Liver (tissue), 9 donors: ENCODE data around the gene BRI3BP. TPM values are rescaled to one million over a fixed set of nuclear protein-coding genes. Genes with fewer than 3 reads are reported as not detected.
"Not testable (repeated sequence)": the region's sequence is repeated elsewhere in the genome, so short reads cannot be mapped to it uniquely, and the experiment has no call there.

Experiments
- DNase-seq: peaks from one replicate; pipeline ENCODE4 v3.0.0-alpha.2; 2017; ENCODE audit warnings: low spot score
- H3K27ac ChIP-seq, 2 donors: one replicate each; pipeline ENCODE4 v1.7.0; 2013; ENCODE audit warnings: inconsistent platforms in 2 of 2, low read length in 2 of 2, control low read depth in 1 of 2, low read depth in 1 of 2, mild to moderate bottlenecking in 1 of 2
- H3K27me3 ChIP-seq, 4 donors: one replicate each; pipeline versions ENCODE4 v1.6.1 to v1.7.0; 2013; ENCODE audit warnings: low read length in 3 of 4, inconsistent platforms in 1 of 4, mild to moderate bottlenecking in 1 of 4, moderate library complexity in 1 of 4; ENCODE audit not compliant: control insufficient read depth in 4 of 4, insufficient read depth in 4 of 4
- H3K36me3 ChIP-seq, 4 donors: one replicate each; pipeline versions ENCODE4 v1.6.1 to v1.7.0; 2013; ENCODE audit warnings: low read length in 3 of 4, mild to moderate bottlenecking in 3 of 4, low read depth in 1 of 4, moderate library complexity in 1 of 4; ENCODE audit not compliant: control insufficient read depth in 4 of 4, insufficient read depth in 3 of 4
- H3K4me1 ChIP-seq, 4 donors: one replicate each; pipeline versions ENCODE4 v1.6.1 to v1.7.0; 2013; ENCODE audit warnings: low read length in 3 of 4, mild to moderate bottlenecking in 3 of 4, moderate library complexity in 1 of 4; ENCODE audit not compliant: control insufficient read depth in 4 of 4, insufficient read depth in 4 of 4
- H3K4me3 ChIP-seq, 3 donors: one replicate each; pipeline versions ENCODE4 v1.6.1 to v1.7.0; 2013; ENCODE audit warnings: low read length in 3 of 3, control low read depth in 1 of 3, low read depth in 1 of 3, mild to moderate bottlenecking in 1 of 3
- H3K9ac ChIP-seq, 2 donors: one replicate each; pipeline ENCODE4 v1.7.0; 2013; ENCODE audit warnings: low read length in 2 of 2, mild to moderate bottlenecking in 2 of 2, moderate library complexity in 2 of 2, control low read depth in 1 of 2, low read depth in 1 of 2
- H3K9me3 ChIP-seq, 4 donors: one replicate each; pipeline versions ENCODE4 v1.6.1 to v1.7.0; 2013; ENCODE audit warnings: low read length in 3 of 4; ENCODE audit not compliant: control insufficient read depth in 4 of 4
- EGR1 ChIP-seq, 2 donors: IDR thresholded peaks; 2 replicates each; pipeline ENCODE4 v1.6.1; 2016 to 2018; ENCODE audit warnings: antibody characterized with exemption in 2 of 2, low read depth in 2 of 2
- FOXA1 ChIP-seq: IDR thresholded peaks from 2 replicates; pipeline ENCODE4 v1.6.1; 2016; ENCODE audit warnings: antibody characterized with exemption
- FOXA2 ChIP-seq: IDR thresholded peaks from 2 replicates; pipeline ENCODE4 v1.6.1; 2016; ENCODE audit warnings: antibody characterized with exemption
- GABPA ChIP-seq, 2 donors: IDR thresholded peaks in 1 of 2; conservative IDR thresholded peaks in 1 of 2; 2 replicates each; pipeline ENCODE4 v1.6.1; 2016; ENCODE audit warnings: antibody characterized with exemption in 2 of 2, mild to moderate bottlenecking in 1 of 2, moderate library complexity in 1 of 2
- JUND ChIP-seq, 2 donors: IDR thresholded peaks; 2 replicates each; pipeline ENCODE4 v1.6.1; 2016; ENCODE audit warnings: antibody characterized with exemption in 2 of 2
- MAX ChIP-seq: IDR thresholded peaks from 2 replicates; pipeline ENCODE4 v1.6.1; 2016; ENCODE audit warnings: antibody characterized with exemption
- NR2F2 ChIP-seq: IDR thresholded peaks from 2 replicates; pipeline ENCODE4 v1.6.1; 2016; ENCODE audit warnings: antibody characterized with exemption
- SP1 ChIP-seq: IDR thresholded peaks from 2 replicates; pipeline ENCODE4 v1.6.1; 2018; ENCODE audit warnings: antibody characterized with exemption, mild to moderate bottlenecking
- YY1 ChIP-seq: IDR thresholded peaks from 2 replicates; pipeline ENCODE4 v1.6.1; 2016; ENCODE audit warnings: antibody characterized with exemption, mild to moderate bottlenecking
- WGBS: extraction: QIAGEN DNeasy Blood & Tissue Kit; methylation state at CpG from one replicate; pipeline ENCODE4 v1.1.7; 2013; 5-methylcytosine and 5-hydroxymethylcytosine counted together
- polyA plus RNA-seq, 2 donors: library from polyadenylated mRNA; stranded (reverse) in 1 of 2; unstranded in 1 of 2; fragments of 200-250 nt in 1 of 2; fragments of >200 nt in 1 of 2; fragmentation: Nextera tagmentation in 1 of 2; extraction: Ambion mirVana in 1 of 2; gene quantifications; one replicate each; pipeline versions ENCODE4 v1.2.1 to v1.2.3, GENCODE V29; 2013 to 2015
- total RNA-seq, 2 donors: library from RNA; depleted of rRNA; stranded (reverse); fragments of >200 nt; gene quantifications; one replicate each; pipeline ENCODE4 v1.2.3, GENCODE V29; 2014
- TF ChIP-seq, protein P1 (sequence below): IDR thresholded peaks from 2 replicates; pipeline ENCODE4 v1.6.1; 2016; ENCODE audit warnings: antibody characterized with exemption
- TF ChIP-seq, protein P2 (sequence below): IDR thresholded peaks from 2 replicates; pipeline ENCODE4 v1.6.1; 2016; ENCODE audit warnings: antibody characterized with exemption, mild to moderate bottlenecking
- TF ChIP-seq, protein P3 (sequence below): fragments of 150-350 bp; IDR thresholded peaks from 2 replicates; pipeline ENCODE4 v1.5.1; 2017; ENCODE audit warnings: improper control_type of control experiment, low read depth, low read length; ENCODE audit not compliant: missing input control
- donor health status: healthy.
- donor health status: healthy.
- donor health status: healthy.
- donor health status: healthy.
- donor health status: healthy.

BRI3BP gene
- total and polyA plus RNA-seq, 4 donors: 2.4 to 15.3 (median 4.7) TPM

- TF ChIP-seq, protein P1, sequence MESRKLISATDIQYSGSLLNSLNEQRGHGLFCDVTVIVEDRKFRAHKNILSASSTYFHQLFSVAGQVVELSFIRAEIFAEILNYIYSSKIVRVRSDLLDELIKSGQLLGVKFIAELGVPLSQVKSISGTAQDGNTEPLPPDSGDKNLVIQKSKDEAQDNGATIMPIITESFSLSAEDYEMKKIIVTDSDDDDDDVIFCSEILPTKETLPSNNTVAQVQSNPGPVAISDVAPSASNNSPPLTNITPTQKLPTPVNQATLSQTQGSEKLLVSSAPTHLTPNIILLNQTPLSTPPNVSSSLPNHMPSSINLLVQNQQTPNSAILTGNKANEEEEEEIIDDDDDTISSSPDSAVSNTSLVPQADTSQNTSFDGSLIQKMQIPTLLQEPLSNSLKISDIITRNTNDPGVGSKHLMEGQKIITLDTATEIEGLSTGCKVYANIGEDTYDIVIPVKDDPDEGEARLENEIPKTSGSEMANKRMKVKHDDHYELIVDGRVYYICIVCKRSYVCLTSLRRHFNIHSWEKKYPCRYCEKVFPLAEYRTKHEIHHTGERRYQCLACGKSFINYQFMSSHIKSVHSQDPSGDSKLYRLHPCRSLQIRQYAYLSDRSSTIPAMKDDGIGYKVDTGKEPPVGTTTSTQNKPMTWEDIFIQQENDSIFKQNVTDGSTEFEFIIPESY: no peak
Measured at GRCh38 chr12:125056306-125056705, 62.9 kb downstream of the BRI3BP start (continued).

- H3K27me3 ChIP-seq: no peaks in the 10 kb centered on the region
- no peak for DNase-seq
- H3K27ac ChIP-seq: no peak overlapping the region
- 88% methylated on average over 5 of the region's 5 CpGs for WGBS
- H3K4me1 ChIP-seq: no peaks in the 10 kb centered on the region
- no peaks in the 10 kb centered on the region for H3K9me3 ChIP-seq
- TF ChIP-seq JUND (IDR thresholded peaks at IDR 0.05): no peak
- no peak for TF ChIP-seq YY1
- no peak for TF ChIP-seq FOXA2
- TF ChIP-seq, protein P2, sequence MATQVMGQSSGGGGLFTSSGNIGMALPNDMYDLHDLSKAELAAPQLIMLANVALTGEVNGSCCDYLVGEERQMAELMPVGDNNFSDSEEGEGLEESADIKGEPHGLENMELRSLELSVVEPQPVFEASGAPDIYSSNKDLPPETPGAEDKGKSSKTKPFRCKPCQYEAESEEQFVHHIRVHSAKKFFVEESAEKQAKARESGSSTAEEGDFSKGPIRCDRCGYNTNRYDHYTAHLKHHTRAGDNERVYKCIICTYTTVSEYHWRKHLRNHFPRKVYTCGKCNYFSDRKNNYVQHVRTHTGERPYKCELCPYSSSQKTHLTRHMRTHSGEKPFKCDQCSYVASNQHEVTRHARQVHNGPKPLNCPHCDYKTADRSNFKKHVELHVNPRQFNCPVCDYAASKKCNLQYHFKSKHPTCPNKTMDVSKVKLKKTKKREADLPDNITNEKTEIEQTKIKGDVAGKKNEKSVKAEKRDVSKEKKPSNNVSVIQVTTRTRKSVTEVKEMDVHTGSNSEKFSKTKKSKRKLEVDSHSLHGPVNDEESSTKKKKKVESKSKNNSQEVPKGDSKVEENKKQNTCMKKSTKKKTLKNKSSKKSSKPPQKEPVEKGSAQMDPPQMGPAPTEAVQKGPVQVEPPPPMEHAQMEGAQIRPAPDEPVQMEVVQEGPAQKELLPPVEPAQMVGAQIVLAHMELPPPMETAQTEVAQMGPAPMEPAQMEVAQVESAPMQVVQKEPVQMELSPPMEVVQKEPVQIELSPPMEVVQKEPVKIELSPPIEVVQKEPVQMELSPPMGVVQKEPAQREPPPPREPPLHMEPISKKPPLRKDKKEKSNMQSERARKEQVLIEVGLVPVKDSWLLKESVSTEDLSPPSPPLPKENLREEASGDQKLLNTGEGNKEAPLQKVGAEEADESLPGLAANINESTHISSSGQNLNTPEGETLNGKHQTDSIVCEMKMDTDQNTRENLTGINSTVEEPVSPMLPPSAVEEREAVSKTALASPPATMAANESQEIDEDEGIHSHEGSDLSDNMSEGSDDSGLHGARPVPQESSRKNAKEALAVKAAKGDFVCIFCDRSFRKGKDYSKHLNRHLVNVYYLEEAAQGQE: no peak
- TF ChIP-seq NR2F2: no peak
- no peak for TF ChIP-seq FOXA1
- H3K4me3 ChIP-seq: no peak overlapping the region
- no peaks in the 10 kb centered on the region for H3K36me3 ChIP-seq
- no peak overlapping the region for H3K9ac ChIP-seq
Measured at GRCh38 chr12:125057708-125058107, 64.3 kb downstream of the BRI3BP start.

DNA sequence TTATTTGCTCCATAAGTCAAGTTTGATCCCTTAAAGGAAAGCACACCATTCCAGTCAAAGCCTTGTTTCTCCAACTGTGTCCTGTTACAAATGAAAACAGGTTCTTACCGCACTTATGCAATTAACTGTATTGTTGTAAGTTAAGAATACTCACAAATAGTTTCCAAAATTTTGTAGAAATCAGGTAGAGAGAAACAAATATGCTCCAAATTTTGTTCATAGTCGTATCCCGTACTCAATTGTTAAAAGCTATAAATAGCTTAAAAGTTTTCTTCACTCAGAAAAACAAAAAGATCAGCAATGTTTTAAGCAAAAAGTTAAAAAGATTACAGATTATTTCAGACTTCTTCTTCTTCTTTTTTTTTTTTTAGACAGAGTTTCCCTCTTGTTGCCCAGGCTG is 67.8 kb downstream of the BRI3BP start:
- 94% methylated on average over 3 of the region's 3 CpGs for WGBS
- Histone ChIP-seq H3K4me1 (peaks cover 3 to 13% (median 9%) of the 10 kb centered on the region in 4 donors), H3K27ac (no peak overlapping the region), H3K27me3 (no peaks in the 10 kb centered on the region), H3K9ac (no peak overlapping the region), H3K4me3 (no peak overlapping the region), H3K36me3 (no peaks in the 10 kb centered on the region), H3K9me3 (no peaks in the 10 kb centered on the region)
- TF ChIP-seq NR2F2: no peak
- TF ChIP-seq, protein P3, sequence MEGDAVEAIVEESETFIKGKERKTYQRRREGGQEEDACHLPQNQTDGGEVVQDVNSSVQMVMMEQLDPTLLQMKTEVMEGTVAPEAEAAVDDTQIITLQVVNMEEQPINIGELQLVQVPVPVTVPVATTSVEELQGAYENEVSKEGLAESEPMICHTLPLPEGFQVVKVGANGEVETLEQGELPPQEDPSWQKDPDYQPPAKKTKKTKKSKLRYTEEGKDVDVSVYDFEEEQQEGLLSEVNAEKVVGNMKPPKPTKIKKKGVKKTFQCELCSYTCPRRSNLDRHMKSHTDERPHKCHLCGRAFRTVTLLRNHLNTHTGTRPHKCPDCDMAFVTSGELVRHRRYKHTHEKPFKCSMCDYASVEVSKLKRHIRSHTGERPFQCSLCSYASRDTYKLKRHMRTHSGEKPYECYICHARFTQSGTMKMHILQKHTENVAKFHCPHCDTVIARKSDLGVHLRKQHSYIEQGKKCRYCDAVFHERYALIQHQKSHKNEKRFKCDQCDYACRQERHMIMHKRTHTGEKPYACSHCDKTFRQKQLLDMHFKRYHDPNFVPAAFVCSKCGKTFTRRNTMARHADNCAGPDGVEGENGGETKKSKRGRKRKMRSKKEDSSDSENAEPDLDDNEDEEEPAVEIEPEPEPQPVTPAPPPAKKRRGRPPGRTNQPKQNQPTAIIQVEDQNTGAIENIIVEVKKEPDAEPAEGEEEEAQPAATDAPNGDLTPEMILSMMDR: no peak
- TF ChIP-seq MAX: no peak
- TF ChIP-seq, protein P1: no peak
- no peak for TF ChIP-seq JUND (IDR thresholded peaks at IDR 0.05)
- no peak for TF ChIP-seq GABPA (IDR thresholded peaks at IDR 0.05 in 1 of 2, conservative IDR thresholded peaks at IDR 0.05 in 1 of 2)
- TF ChIP-seq SP1: no peak
- TF ChIP-seq EGR1 (IDR thresholded peaks at IDR 0.05; ENCODE audit: low read depth in 2 of 2): no peak
- DNase-seq: no peak

DNA sequence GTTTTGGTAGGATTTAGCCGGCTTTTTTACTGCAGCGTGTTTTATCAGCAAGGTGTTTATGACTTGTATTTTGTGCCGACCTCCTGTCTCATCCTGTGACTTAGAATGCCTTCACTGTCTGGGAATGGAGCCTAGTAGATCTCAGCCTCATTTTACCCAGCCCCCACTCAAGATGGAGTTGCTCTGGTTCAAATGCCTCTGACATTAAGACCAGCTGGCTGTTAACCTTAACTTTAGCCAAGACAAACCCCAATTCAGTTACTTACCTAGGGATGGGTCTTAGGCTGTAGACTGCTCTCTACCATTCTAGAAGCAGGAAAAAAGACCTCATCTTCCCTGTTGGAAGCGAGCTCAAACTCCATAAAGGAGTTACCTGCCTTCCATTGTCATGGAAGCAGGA is 70.1 kb downstream of the BRI3BP start:
- H3K4me1 ChIP-seq: peaks cover 3 to 13% (median 9%) of the 10 kb centered on the region in 4 donors
- not testable (repeated sequence) for H3K4me3 ChIP-seq, H3K9ac ChIP-seq, H3K9me3 ChIP-seq, H3K36me3 ChIP-seq, H3K27ac ChIP-seq, DNase-seq, H3K27me3 ChIP-seq
- WGBS: 92% methylated on average over 4 of the region's 4 CpGs
